DMS114 treated with DMSO at 0.1 percent for 48 hours (cell line): ENCODE data around the gene VAV2.
A peak's percentile ranks its signal among the peaks of the same experiment; 100 is the strongest.
"Not testable (repeated sequence)": the region's sequence is repeated elsewhere in the genome, so short reads cannot be mapped to it uniquely, and the experiment has no call there.

Experiments
- DNase-seq: peaks from one replicate; lab custom pipeline; 2025; ENCODE audit not compliant: unreplicated experiment; lab: John Stamatoyannopoulos, UW

VAV2 gene

DNA sequence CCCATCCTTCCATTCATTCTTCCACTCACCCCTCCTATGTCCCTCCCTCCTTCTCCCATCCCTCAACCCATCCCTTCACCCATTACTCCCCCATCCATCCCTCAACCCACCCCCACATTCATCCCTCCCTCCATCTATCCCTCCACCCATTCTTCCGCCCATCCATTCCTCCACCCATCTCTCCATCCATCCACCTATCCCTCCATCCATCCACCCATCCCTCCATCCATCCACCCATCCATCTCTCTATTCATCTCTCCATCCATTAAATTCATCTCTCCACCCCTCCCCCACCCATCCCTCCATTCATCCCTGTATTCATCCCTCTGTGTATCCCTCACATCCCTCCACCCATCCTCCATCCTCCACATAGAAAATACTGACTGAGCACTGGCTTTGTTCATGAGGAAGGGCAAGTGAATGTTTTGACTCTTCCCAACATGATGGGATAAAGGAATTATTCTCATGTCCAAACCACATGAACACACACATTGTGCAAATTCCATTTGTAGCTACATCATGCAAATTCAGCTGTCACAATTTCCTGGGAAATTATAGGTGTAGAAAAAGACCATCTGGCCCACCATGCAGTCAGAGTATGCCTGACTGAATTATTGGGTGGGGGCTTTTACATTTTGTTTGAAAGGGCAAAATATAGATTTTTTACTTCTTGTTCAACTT, 6.9 kb upstream of the VAV2 start:
- DNase-seq = no peak

DNA sequence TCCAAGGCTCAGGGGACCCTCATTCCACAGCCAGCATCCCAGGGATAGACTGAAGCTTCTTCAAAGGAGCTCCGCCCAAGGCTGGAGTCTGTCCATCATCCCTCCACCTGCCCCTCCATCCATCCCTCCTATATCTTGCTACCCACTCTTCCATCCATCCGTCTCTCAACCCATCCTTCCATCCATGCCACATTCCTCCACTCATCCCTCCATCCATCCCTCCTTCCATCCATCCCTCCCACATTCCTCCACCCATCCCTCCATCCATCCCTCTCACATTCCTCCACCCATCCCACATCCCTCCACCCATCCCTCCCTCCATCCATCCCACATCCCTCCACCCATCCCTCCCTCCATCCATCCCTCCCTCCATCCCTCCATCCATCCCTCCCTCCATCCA, 5.5 kb upstream of the VAV2 start:
- DNase-seq = no peak

DNA sequence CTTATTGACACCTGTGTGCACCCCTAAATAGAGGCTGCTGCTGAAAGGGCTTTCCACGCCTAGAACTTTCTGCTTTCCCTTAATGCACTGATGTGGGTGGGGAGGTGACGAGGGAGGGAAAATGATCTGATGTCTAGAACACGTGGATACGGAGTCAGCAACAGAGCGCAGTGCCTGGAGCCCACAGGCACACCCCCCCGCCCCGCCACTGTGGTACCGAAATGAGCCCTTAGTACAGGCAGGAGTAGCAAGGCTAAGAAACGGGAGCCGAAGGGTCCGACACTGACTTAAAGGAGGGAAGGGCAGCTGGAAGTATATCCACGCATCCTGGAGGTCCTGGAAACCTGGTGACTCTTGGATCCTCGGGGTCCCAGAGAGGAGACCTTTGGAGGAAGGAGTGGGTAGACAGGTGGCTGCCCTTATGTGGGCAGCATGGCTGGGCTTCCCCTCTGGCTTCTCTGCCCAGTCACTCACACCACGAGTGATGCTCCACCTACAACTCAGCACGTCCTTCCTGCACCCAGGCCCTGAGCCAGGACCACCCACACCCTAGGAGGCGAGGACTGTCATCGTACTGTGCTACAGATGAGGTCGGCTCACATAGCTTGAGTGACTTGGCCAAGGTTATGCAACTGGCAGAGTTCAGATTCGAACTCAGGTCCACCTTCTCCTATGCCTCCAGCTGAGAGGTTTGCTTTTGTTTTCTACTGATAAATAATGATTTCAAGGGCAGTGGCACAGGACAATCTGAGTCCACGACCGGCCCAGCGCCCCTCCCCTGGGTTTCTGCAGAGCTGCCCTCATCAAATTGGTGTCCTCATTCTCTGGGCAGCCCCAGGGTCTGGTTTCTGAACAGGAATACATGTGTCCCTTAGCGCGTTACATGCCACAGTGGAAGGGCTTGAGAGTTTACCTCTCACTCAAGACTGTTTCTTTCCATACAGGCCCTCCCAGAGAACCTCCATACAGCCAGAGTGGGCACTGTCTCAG, 4.7 kb upstream of the VAV2 start:
- no peak for DNase-seq

DNA sequence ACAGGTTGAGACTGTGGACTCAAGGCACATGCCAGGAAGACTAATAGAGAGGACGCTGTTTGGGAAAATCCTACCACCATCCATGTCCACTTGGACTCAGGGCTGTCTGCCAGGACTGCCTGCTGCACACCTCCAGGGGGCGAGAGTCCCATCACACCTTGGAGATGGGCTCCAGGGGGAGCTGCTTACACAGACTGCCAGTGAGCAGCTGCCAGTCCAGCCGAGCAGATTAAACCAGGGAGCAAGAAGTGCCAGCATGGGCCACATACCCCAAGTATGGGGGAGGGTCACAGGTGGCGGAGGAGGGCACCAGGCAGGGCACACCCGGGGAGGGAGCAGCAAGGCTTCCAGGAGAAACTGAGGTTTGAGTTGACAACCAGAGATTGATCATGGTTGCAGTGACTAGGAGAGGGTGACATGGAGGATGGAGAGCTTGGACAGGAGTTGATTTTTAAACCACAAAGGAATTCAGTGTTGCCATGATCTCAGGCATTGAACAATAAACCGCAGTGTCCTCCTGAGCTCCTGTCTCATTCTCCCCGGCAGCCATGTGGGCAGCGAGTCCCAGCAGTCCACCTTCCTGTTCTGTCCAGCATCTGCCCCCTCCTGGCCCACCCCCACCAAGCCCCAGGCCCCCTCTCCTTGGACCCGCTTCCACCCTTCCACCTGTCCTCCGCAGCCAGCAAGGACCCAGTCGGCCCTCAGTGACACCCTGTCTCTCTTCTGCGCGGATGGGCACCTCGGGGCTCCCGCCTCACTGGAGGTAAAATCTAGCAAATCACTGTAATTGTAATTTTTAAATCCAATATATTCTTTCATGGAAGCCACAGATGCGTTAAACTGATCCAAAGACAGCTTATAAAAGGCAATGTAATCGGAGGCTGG, 3.1 kb upstream of the VAV2 start:
- no peak for DNase-seq

DNA sequence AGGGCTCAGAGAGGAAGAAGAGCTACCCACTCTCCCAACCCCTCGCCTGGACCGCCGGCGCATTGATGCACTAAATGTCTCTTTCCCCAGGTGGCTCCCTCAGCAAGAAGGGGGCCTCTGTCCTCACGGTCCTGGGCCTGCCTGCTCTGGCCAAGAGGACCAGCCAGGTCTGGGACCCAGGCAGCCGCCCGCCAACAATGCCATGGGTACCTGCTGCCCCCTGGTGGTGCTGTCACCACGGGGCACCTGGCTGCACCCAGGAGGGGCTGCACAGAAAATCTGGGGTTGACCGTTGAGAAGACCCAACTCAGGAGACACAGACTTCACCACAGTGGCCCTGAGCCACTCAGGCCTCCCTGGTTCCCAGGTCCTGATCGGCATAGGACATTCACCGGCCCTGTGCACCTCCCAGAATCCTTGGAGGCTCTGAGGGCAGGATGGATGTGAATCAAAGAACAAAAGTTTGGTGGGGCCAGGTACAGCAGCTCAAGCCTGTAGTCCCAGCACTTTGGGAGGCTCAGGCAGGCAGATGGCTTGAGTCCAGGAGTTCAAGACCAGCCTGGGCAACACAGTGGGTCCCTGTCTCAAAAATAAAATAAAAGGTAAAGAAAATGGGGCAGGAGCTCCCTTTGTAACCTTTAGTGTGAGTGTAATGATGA, 2.4 kb upstream of the VAV2 start:
- peak; percentile 17 for DNase-seq

DNA sequence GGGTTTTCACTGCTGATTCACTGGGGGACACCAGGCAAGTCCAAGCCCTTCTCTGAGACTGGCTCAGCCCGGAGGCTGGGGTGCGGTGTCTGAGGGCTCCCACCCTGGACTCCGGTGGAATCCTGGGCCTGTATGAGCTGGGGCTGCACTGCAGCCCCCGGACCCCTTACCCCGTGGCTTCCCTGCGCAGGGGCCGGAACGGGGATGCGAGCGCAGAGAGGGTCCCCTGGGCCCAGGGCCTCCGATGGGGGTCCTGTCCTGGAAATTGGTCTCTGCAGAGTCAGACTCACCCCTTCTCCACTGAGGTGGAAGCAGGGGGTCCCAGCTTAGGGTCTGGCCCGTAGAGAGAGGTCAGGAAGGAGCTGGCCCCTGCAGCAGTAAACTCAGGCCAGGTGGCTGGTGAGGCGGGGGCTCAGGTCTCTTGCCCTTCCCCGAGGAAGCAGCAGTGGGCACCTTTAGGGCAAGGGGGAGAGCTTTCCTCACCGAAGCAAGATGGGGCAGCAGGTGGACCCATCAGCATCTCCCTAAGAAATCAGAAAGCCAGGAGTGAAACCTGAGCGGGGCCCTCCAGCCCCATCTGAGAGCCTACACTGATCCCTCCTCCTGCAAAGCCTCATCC, 1.6 kb upstream of the VAV2 start:
- no peak for DNase-seq

DNA sequence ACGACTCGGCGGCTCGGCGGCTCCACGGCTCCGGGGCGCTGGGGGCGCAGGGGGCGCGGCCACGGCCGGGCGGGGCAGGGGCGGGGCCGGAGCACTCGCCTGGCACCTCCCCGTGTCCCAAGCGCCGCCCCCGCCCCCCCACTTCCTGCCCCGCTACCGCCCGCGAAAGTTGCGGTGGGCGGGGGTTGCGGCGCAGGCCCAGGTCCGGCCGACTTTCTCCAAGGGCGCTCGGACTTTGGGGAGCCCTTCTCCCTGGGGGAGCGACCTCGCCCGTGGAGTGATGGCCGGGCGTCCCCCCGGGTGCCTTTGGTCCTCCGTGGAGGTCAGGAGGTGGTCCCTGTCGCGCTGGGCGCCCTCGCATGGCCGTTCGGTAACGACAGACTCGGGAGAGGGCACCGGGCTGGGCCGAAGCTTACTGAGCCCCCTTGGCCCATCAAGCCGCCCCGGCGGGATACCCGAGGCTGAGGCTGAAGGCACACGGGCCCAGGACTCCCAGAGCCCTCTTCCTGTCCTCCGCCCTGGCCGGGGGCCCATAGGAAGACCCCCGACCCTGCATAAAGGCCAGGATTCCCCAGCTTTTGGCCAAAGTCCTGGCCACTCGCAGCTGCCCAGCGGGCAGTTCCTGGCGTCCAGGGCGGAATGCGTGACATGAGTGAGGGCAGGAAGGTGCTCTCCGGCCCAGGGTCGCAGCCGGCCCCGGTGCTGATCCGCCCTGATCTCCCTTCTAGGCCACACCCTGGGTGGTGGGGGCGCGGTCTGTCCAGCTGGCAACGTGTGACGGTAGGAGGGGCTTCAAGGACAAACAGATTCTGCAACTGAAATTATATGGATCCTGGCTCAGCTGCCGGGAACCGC, 883 bp upstream of the VAV2 start:
- DNase-seq = peak; percentile 40

DNA sequence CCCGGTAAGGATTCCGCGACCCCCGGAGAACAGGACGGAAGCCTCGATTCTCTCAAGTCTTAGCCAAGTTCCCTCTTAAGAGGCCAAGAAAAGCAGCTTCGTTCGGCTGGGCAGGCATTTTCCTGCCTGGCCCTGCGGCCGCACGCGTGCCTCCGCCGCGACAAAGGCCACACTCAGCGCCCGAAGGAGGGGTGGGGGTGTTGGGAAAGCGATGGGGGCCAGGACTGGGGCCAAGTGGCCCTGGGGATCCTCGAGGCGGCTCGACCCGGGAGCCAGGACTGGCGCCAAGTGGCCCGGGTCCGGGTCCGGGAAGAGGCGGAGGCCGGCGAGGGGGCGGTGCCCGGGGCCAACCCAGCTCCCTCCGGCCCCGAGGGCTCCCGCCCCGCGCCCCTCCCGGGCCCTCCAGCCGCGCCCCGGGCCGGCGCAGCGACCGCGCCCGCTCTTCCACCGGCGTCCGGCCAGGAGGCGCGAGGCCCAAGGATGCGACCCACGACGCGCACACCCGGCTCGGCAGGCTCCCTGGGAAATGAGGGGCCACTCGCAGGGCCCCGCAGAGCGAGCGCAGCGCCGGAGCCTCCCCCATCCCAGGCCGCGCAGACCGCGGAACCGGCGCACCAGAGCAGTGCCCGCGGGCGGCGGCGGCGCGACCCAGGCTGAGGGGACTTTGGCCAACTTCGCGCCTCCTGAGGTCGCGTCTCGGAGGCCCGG, 756 bp downstream of the VAV2 start:
- DNase-seq = no peak

DNA sequence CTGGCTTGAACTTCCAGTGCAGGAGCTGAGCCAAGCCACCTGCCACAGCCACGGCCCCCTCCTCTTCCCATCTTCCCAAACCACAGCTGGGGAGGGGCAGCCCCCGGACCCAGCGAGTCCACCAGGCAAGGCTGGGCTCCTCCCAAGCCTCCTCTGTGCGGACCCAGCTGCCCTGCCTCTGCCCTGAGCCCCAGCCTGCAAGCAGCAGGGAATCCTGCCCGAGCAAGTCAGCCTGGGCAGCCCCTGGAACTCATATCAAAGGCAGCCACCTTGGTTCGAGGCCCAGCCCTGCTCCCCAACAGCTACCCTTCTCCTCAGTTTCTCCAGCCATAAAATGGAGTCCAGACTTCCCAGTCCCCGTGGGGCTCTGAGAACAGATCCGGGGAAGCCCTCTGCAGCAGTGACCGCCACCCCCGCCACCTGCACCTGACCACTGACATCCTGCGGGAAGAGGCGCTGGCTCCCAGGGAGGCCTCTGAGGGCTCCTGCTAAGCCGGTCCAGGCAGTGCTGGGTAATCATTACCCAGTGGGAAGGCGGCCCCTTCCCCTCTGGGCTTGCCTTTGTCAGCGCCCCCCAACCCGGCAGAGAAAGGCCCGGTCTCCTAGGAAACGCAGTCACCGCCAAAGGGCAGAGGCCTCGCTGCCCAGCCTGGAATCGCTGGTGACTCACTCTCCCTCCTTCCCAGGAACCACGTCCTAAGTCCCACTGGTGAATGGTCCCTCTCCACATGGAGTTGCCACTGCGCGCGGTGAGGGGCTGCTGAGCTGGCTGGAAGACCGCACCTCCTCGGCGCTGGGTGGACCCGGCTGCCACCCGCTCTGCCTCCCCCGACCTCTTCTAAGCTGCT, 1.5 kb downstream of the VAV2 start:
- no peak for DNase-seq

DNA sequence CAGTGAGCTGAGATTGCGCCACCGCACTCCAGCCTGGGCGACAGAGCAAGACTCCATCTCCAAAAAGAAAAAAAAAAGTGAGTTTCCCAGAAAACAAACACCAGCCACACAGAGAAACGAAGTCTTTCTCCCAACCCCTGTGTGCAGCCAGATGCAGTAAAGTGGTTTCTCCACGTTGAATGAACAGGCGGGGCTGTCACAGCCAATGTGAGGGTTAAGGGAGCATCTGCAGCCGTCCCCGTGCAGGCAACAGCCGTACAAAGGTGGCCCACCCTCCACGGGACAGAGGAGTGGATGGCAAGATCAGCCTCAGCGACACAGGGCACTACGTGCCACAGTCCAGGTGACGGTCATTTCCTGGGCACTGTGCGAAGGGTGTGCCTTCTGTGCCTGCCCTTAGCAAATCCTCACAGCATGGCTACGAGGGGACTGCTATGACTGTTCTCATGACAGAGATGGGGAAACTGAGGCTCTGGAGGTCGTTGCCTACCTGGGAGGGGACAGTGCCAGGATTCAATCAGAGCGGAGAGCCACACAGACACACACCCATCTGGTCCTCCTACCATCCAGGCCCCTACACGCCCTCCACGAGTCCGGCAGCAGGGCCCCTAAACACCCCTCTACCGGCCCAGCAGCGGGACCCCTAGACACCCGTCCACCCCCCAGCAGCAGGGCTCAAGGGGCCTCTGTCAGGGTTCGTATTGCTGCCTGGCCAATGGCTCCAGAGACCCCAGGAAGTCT, 2.3 kb downstream of the VAV2 start:
- no peak for DNase-seq

DNA sequence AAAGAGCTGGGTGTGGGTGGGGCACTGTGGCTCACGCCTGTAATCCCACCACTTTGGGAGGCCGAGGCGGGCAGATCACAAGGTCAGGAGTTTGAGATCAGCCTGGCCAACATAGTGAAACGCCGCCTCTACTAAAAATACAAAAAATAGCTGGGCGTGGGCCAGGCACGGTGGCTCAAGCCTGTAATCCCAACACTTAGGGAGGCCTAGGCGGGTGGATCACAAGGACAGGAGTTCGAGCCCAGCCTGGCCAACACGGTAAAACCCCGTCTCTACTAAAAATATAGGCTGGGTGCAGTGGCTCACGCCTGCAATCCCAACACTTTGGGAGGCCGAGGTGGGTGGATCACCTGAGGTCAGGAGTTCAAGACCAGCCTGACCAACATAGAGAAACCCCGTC, 3.4 kb downstream of the VAV2 start:
- DNase-seq = not testable (repeated sequence)

DNA sequence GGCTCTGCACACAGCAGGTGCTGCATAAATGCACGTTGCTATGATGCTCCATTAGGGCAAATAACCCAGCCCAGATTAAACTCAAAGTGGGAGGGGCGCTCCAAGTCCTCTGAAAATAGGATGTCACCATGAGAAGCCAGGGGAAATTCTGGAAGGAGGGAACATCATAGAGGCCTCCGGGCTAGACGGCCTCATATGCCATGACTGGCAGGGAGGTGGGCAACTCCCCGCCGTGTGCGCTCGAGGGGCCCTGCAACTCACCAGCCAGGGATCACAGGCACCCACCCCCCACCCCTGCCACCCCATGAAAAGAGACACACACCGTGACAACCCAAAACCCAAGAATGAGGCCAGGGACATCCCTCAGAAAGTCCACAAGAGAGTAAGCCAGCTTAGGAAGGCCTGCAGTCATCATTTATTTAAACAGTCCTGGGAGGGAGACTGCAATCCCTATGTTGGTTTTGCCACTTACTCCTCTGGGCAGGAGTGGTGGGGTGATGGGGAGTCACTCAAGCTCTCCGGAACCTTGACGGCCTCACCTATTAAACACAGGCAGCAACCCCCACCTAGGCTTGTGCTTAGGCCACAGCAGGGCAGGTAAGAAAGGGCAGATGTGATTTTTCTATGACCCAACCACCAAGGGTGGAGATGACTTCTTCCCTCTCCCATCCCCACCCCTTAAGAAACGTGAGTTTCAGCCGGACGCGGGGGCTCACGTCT, 4.0 kb downstream of the VAV2 start:
- no peak for DNase-seq

DNA sequence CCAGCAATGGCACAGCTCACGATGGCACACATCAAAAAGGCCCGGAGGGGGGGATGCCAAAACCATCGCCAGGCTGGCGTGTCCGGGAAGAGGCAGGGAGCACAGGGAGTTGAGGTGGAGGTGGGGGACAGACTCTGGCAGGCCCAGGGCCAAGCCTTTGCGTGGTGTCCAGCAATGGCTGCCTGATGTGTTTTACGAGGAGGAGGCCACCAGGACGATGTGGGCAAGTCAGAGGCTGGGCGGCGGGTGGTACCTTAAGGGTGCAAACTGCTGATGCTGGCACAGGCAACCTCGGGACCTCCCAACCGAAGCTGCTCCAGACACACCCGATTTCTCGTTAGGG, 4.7 kb downstream of the VAV2 start:
- DNase-seq = no peak

DNA sequence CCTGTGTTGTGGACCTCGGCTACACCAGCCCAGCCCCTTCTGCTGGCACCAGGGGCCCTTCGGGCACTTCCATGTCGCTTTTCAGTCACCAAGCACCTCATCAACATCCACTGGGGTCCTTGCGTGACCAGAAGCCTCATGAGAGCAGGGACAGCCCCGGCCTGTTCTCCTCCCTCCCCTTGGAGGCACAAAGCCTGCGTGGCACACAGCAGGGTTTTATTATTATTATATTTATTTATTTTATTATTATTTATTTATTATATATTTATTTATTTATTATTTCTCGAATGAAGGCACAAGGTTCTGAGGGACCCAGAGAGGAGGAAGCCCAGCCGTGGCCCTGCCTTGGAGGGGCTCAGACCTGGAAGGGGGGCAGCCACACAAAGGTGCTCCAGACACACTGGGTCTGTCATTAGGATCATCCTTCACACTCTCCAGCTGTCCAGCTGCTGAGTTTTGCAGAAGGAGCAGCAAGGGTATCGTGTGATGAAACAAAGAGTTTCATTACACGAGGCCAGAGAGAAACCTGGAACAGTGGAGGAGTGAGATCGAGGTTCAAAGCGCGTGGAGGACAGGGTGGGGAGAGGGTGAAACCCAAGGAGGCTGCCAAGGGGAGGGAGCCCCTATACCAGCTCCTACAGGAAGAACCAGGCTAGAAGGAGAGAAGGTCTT, 5.2 kb downstream of the VAV2 start:
- no peak for DNase-seq

DNA sequence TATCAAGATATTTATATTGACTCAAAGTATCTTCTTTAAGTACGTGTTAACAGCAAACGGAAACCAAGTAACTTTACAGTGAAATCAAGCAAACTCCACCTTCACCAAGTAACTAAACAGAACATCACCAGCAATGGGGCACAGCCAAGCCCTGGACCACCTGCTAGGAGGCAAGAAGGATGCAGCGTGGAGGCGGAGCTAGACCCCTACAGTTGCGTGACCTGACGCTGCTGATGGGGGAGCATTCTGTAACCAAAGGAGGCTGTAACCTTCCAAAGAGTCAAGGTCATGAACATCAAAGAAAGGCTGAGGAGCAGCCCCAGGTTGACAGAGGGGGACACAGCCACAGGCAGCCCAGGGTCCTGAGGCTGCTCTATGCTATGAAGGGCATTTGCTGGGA, 6.1 kb downstream of the VAV2 start:
- DNase-seq = no peak
